ENCODE results near the gene IMPDH2. TPM values are rescaled to one million over a fixed set of nuclear protein-coding genes. Genes with fewer than 3 reads are reported as not detected.

IMPDH2 gene
- total and polyA plus RNA-seq, 2 of the 8 experiments (the other 6 are each of a cell fraction or from before 2014, with no cell fraction given) = 374 to 409 TPM

DNA sequence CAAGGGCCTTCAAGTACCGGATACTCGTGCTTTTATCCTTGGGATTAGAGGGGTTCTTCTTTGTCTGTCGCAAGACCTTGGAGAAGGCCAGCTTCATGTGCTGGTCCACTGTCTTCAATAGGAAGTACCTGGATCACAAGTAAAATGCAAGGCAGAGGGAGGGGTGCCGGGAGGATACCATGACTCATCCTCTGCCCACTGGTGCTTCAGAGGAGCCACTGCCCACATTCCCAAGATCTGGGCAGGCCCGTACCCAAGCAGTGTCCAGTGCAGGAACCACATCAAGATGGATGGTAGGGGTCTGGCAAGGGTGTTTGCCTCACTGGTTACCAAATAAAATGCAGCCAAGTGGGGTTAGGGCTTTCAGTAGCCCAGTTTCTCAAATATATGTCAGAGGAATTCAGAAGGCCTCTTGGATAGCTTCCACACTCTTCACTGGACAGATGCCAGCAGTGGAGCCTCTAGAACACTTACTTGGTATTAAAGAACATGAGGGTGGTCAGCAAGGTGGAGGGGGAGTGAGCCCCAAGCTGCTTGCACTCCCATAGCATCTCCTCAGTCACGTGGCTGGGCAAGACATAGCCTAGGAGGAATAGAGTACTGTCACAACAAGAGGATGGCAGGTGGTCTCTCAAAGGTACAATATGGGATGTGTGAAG lies 3.6 kb upstream of the IMPDH2 start:
- DNase-seq (ENCODE audit: low read depth in 1 of 2, low spot score in 2 of 2) = no peak
- peaks cover 7% of the 10 kb centered on the region for H3K23me2 ChIP-seq (ENCODE audit: low read depth, low read length)
- peaks cover 0 to 8% (median 6%) of the 10 kb centered on the region in 4 experiments; a peak in 5 of 7 replicates for H3K4me1 ChIP-seq (replicated peaks in 1 of 4; ENCODE audit: control insufficient read depth in 3 of 4, insufficient read depth in 4 of 4, low read length in 3 of 4)
- H3K27ac ChIP-seq (ENCODE audit: low read depth, low read length) = no peak overlapping the region
- H3K27me3 ChIP-seq (replicated peaks in 1 of 4; ENCODE audit: control insufficient read depth in 3 of 4, extremely low read depth in 1 of 4, insufficient read depth in 3 of 4, low read length in 3 of 4) = no peaks in the 10 kb centered on the region
- H3K23ac ChIP-seq (ENCODE audit: insufficient read length) = no peak overlapping the region
- H4K5ac ChIP-seq (ENCODE audit: insufficient read length, low read depth, low read length) = no peak overlapping the region
- peaks cover 8% of the 10 kb centered on the region for H3K79me1 ChIP-seq (ENCODE audit: low read depth, low read length)
- H2AFZ ChIP-seq (ENCODE audit: low read length) = no peak overlapping the region
- no peaks in the 10 kb centered on the region for H3K9me3 ChIP-seq (ENCODE audit: insufficient read depth in 2 of 2, low read depth in 1 of 2, low read length in 1 of 2)
- H3K4me2 ChIP-seq (ENCODE audit: insufficient read depth in 1 of 2, low read depth in 2 of 2, low read length in 2 of 2) = no peak overlapping the region
- H3K9ac ChIP-seq (replicated peaks in 1 of 4; ENCODE audit: extremely low read depth in 1 of 4, low read depth in 3 of 4, low read length in 3 of 4) = no peak overlapping the region
- FAIRE-seq = no peak
- 92% methylated on average over 6 of the region's 6 CpGs; no CpG with 5 or more reads in 1 of the 2 experiments for WGBS, 2 experiments (ENCODE audit: extremely low coverage in 1 of 2, insufficient coverage in 1 of 2, insufficient read length in 1 of 2, insufficient replicate concordance in 2 of 2, low coverage in 1 of 2, low lambda C conversion rate in 2 of 2, missing lambda C conversion rate in 1 of 2)
- H2BK20ac ChIP-seq (ENCODE audit: low read length) = no peak overlapping the region
- H2BK15ac ChIP-seq (ENCODE audit: low read length) = no peak overlapping the region
- no peak overlapping the region for H3K18ac ChIP-seq (ENCODE audit: extremely low read depth, low read length)
- H3K4me3 ChIP-seq (ENCODE audit: extremely low read depth in 1 of 4, insufficient read depth in 2 of 4, low read depth in 3 of 4, low read length in 4 of 4) = no peak overlapping the region
- H4K20me1 ChIP-seq (replicated peaks in 1 of 2; ENCODE audit: control insufficient read depth in 1 of 2, insufficient read depth in 2 of 2, low read length in 2 of 2) = peaks cover 7 to 12% of the 10 kb centered on the region in 2 experiments
- TF ChIP-seq, protein P1, sequence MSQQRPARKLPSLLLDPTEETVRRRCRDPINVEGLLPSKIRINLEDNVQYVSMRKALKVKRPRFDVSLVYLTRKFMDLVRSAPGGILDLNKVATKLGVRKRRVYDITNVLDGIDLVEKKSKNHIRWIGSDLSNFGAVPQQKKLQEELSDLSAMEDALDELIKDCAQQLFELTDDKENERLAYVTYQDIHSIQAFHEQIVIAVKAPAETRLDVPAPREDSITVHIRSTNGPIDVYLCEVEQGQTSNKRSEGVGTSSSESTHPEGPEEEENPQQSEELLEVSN (IDR thresholded peaks at IDR 0.05) = no peak
- TF ChIP-seq NANOG (IDR thresholded peaks at IDR 0.05; ENCODE audit: insufficient read depth, low read depth, low read length, poor library complexity, severe bottlenecking) (no peak), SP2 (IDR thresholded peaks at IDR 0.05; ENCODE audit: low read length) (no peak)
- no peak overlapping the region for H2BK12ac ChIP-seq (ENCODE audit: low read depth, low read length)
- H2BK120ac ChIP-seq (replicated peaks; ENCODE audit: low read depth, low read length) = no peak overlapping the region
- no peak overlapping the region for H2AK5ac ChIP-seq (ENCODE audit: low read depth, low read length)
- peaks cover 20 to 50% (median 34%) of the 10 kb centered on the region in 4 experiments for H3K36me3 ChIP-seq (ENCODE audit: control insufficient read depth in 2 of 4, insufficient read depth in 4 of 4, low read length in 3 of 4)
- H2BK5ac ChIP-seq (ENCODE audit: low read depth, low read length) = no peak overlapping the region
- H3K79me2 ChIP-seq (ENCODE audit: control insufficient read depth in 1 of 2, insufficient read depth in 2 of 2, low read length in 2 of 2) = peaks cover 4 to 12% of the 10 kb centered on the region in 2 experiments; a peak in 3 of 4 replicates
- no peak overlapping the region for H3K56ac ChIP-seq (replicated peaks; ENCODE audit: insufficient read length, low read depth, low read length)
- ChIA-PET POLR2A (ENCODE audit: partially characterized antibody) (interaction anchor here (0.7 to 5.5 kb wide), 5 partner anchors 10 to 371 kb away, joined by 3 to 41 read pairs (median 3); partner anchors contain the start of gene NDUFAF3), CTCF (ENCODE audit: partially characterized antibody) (interaction anchor here (0.6 to 2.4 kb wide), 5 partner anchors 11 to 61 kb away, joined by 3 to 9 read pairs (median 5); partner anchors contain the start of genes NDUFAF3 and QRICH1)
- H4K91ac ChIP-seq (replicated peaks; ENCODE audit: insufficient read length, low read length) = no peak overlapping the region
- no peak overlapping the region for H3K14ac ChIP-seq (ENCODE audit: insufficient read length)
- no peak overlapping the region for H3K4ac ChIP-seq (replicated peaks; ENCODE audit: insufficient read length, low read depth, low read length)
- H4K8ac ChIP-seq (ENCODE audit: extremely low read depth, insufficient read depth, low read length) = no peak overlapping the region

Measured in H1 (cell line).